HEK293T (cell line): ENCODE results near the gene ZNF597.

Source experiments
- BHLHE40 ChIP-seq: fragments of 450-650 bp; IDR thresholded peaks from 2 replicates; pipeline ENCODE4 v1.6.1; 2016; ENCODE audit warnings: mild to moderate bottlenecking, moderate library complexity, borderline replicate concordance
- ELF4 ChIP-seq: fragments of 450-650 bp; IDR thresholded peaks from 2 replicates; pipeline ENCODE4 v1.6.1; 2017; ENCODE audit warnings: antibody characterized with exemption
- FOXA1 ChIP-seq: fragments of 450-650 bp; IDR thresholded peaks from 2 replicates; pipeline ENCODE4 v1.6.1; 2016; ENCODE audit warnings: mild to moderate bottlenecking
- FOXK2 ChIP-seq: fragments of 450-650 bp; IDR thresholded peaks from 2 replicates; pipeline ENCODE4 v1.6.1; 2016; ENCODE audit warnings: mild to moderate bottlenecking
- LEF1 ChIP-seq: fragments of 450-650 bp; IDR thresholded peaks from 2 replicates; pipeline ENCODE4 v1.6.1; 2017; ENCODE audit warnings: mild to moderate bottlenecking, borderline replicate concordance
- SUZ12 ChIP-seq: fragments of 450-650 bp; IDR thresholded peaks from 2 replicates; pipeline ENCODE4 v1.6.1; 2016; ENCODE audit warnings: mild to moderate bottlenecking
- ZNF384 ChIP-seq: fragments of 450-650 bp; IDR thresholded peaks from 2 replicates; pipeline ENCODE4 v1.6.1; 2016

GRCh38 chr16:3400446-3400778 is 42.9 kb downstream of the ZNF597 start:
- TF ChIP-seq SUZ12: no peak
- no peak for TF ChIP-seq ZNF384
- TF ChIP-seq FOXK2: no peak
- no peak for TF ChIP-seq FOXA1
- TF ChIP-seq BHLHE40: no peak
- TF ChIP-seq ELF4: no peak
- no peak for TF ChIP-seq LEF1
